Measurements from ENCODE around the gene STOX2.

DNA sequence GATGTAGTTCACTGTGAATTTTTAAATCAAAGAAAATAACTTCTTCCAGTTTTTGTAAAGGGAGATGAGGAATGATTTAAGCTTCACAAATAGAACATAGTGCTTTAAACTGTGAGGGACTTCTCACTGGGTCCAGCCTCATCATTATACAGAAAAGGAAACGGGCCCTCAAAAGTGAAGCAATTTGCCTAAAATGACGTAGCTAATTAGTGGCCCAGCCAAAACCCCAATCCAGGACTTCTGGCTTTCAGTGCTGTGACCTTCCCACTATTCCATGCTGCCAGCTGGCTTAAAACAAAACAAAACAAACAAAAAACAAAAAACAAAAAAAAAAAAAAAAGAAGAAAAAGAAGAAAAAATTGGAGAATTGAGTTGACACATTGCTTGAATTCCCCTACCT is 45.0 kb upstream of the STOX2 start:
- TF ChIP-seq, protein P1, sequence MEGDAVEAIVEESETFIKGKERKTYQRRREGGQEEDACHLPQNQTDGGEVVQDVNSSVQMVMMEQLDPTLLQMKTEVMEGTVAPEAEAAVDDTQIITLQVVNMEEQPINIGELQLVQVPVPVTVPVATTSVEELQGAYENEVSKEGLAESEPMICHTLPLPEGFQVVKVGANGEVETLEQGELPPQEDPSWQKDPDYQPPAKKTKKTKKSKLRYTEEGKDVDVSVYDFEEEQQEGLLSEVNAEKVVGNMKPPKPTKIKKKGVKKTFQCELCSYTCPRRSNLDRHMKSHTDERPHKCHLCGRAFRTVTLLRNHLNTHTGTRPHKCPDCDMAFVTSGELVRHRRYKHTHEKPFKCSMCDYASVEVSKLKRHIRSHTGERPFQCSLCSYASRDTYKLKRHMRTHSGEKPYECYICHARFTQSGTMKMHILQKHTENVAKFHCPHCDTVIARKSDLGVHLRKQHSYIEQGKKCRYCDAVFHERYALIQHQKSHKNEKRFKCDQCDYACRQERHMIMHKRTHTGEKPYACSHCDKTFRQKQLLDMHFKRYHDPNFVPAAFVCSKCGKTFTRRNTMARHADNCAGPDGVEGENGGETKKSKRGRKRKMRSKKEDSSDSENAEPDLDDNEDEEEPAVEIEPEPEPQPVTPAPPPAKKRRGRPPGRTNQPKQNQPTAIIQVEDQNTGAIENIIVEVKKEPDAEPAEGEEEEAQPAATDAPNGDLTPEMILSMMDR (IDR thresholded peaks at IDR 0.05; ENCODE audit: low read depth, low read length) = no peak
- TF ChIP-seq EZH2phosphoT487 (IDR thresholded peaks at IDR 0.05; ENCODE audit: low read depth) = no peak

Data from OCI-LY3 (cell line).